Measurements from ENCODE around the gene ZCCHC2.

- TF ChIP-seq CTCF (IDR thresholded peaks at IDR 0.05; ENCODE audit: insufficient read depth, low read length, poor library complexity, severe bottlenecking) (no peak), EZH2phosphoT487 (conservative IDR thresholded peaks at IDR 0.05; ENCODE audit: low read length) (no peak)
Measured at GRCh38 chr18:62510789-62511188, 12.0 kb upstream of the ZCCHC2 start.

Measured in SU-DHL-6 (cell line).